GM06990 (cell line): ENCODE results near the gene DUSP14.
"Not testable (repeated sequence)": the region's sequence is repeated elsewhere in the genome, so short reads cannot be mapped to it uniquely, and the experiment has no call there.

Experiments
- DNase-seq: peaks from one replicate; pipeline ENCODE4 v3.0.0-alpha.2; 2011; ENCODE audit not compliant: insufficient read length; ENCODE audit errors: extremely low read depth
- H3K27me3 ChIP-seq: replicated peaks from 2 replicates; pipeline ENCODE4 v1.6.0; 2011; ENCODE audit warnings: low read length; ENCODE audit not compliant: control insufficient read depth, insufficient read depth
- H3K36me3 ChIP-seq: 2 replicates; pipeline ENCODE4 v1.5.1; 2011; ENCODE audit warnings: low read length; ENCODE audit not compliant: control insufficient read depth, insufficient read depth
- H3K4me3 ChIP-seq: replicated peaks from 2 replicates; pipeline ENCODE4 v1.5.1; 2011; ENCODE audit warnings: low read depth, mild to moderate bottlenecking, control low read depth, low read length
- TF ChIP-seq, protein P1 (sequence below): IDR thresholded peaks from 2 replicates; pipeline ENCODE4 v1.5.1; 2011; ENCODE audit warnings: low read length, control low read depth, mild to moderate bottlenecking, inconsistent platforms; ENCODE audit not compliant: insufficient read depth, poor library complexity, severe bottlenecking

Gene DUSP14

GRCh38 chr17:37505333-37505732, 15.6 kb downstream of the DUSP14 start:
- TF ChIP-seq, protein P1, sequence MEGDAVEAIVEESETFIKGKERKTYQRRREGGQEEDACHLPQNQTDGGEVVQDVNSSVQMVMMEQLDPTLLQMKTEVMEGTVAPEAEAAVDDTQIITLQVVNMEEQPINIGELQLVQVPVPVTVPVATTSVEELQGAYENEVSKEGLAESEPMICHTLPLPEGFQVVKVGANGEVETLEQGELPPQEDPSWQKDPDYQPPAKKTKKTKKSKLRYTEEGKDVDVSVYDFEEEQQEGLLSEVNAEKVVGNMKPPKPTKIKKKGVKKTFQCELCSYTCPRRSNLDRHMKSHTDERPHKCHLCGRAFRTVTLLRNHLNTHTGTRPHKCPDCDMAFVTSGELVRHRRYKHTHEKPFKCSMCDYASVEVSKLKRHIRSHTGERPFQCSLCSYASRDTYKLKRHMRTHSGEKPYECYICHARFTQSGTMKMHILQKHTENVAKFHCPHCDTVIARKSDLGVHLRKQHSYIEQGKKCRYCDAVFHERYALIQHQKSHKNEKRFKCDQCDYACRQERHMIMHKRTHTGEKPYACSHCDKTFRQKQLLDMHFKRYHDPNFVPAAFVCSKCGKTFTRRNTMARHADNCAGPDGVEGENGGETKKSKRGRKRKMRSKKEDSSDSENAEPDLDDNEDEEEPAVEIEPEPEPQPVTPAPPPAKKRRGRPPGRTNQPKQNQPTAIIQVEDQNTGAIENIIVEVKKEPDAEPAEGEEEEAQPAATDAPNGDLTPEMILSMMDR = no peak
- H3K27me3 ChIP-seq = no peaks in the 10 kb centered on the region
- no peaks in the 10 kb centered on the region; the same call in 1 of the 2 replicates for H3K36me3 ChIP-seq
- no peak for DNase-seq
- no peak overlapping the region for H3K4me3 ChIP-seq

DNA sequence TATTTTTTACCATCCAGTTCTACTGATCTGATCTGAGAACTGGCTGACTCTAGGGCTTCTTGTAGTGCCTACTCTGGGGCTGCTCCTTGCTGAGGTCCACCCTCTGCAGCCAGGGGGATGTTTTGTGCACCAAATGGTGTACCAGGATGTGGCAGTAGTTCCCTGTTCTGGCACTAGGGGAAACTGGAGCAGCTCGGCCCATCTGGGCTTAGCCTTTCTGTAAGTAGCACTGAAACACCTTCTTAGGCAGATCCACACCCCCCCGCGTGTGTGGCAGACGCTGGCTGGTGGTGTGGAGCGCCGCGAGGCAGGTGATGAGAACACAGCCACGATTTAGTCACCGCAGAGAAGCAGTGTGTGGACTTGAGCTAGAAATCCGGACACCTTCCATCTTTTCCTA, 17.0 kb downstream of the DUSP14 start:
- no peak overlapping the region for H3K4me3 ChIP-seq
- TF ChIP-seq, protein P1 = peak; percentile 48
- no peaks in the 10 kb centered on the region for H3K27me3 ChIP-seq
- no peak for DNase-seq
- H3K36me3 ChIP-seq = no peaks in the 10 kb centered on the region; the same call in 1 of the 2 replicates

GRCh38 chr17:37507111-37507510, 17.4 kb downstream of the DUSP14 start:
- no peak for DNase-seq
- TF ChIP-seq, protein P1 = no peak
- Histone ChIP-seq H3K4me3 (no peak overlapping the region), H3K27me3 (no peaks in the 10 kb centered on the region), H3K36me3 (no peaks in the 10 kb centered on the region; the same call in 1 of the 2 replicates)

DNA sequence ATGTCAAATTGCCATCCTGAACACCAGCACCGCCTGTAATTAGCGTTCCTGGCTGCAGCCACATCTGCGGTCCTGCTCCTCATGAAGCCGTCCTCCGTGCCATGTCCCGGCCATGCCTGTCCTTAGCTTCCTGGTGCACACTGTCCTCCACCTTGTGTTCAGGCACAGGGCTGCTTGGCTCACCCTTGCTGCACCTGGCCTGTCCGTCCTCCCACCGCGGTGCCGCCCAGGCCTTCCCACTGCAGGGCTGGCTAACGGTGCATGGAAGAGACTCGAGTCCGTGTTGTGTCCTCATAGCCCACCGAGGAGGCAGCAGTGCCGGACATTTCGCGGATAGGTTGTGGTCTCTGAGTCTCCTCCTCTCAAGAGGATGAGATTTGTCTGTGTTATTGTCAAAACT, 20.4 kb downstream of the DUSP14 start:
- TF ChIP-seq, protein P1 = no peak
- Histone ChIP-seq H3K27me3 (no peaks in the 10 kb centered on the region), H3K4me3 (no peak overlapping the region), H3K36me3 (peaks cover 2% of the 10 kb centered on the region)
- DNase-seq = no peak

- not testable (repeated sequence) for H3K36me3 ChIP-seq, DNase-seq, H3K4me3 ChIP-seq, H3K27me3 ChIP-seq
These were observed 22.0 kb downstream of the DUSP14 start for GRCh38 chr17:37511642-37512041.

DNA sequence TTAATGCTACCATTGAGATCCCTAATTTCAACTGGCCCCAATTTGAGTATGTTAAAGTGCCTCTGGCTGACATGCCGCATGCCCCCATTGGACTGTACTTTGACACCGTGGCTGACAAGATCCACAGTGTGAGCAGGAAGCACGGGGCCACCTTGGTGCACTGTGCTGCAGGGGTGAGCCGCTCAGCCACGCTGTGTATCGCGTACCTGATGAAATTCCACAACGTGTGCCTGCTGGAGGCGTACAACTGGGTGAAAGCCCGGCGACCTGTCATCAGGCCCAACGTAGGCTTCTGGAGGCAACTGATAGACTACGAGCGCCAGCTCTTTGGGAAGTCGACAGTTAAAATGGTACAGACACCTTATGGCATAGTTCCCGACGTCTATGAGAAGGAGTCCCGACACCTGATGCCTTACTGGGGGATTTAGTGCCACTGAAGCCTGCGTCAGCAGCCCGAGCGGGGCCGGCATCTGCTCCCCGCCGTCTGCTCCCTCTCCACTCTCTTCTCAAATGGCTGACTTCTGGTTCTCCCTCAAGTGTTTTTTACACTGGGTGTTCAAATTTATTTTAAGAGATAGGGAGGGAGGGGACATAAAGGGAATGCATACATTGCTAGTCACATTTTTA, 22.9 kb downstream of the DUSP14 start:
- TF ChIP-seq, protein P1 = no peak
- H3K27me3 ChIP-seq = no peaks in the 10 kb centered on the region
- peaks cover 5% of the 10 kb centered on the region for H3K36me3 ChIP-seq
- no peak overlapping the region for H3K4me3 ChIP-seq
- no peak for DNase-seq
